ENCODE results near the gene ADARB2.
"Not testable (repeated sequence)": the region's sequence is repeated elsewhere in the genome, so short reads cannot be mapped to it uniquely, and the experiment has no call there.

ADARB2 gene

DNA sequence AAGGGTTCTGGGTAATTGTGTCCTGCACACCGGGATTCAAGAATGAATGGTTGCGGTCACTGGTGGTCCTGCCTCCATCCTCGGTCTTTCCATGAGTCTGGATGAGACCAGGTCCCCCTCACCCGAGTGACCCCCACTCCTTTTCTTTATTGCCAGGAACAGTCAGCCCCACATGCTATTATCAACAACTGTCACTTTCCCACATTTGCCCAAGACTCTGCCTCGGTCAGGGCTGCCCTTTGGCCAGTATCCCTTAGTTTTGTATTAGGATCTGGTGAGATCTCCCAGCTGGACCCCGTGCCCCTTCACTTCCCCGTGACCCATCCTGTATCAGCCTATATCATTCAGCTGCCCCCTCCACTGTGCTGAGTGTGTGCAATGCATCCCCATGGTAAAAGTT is 288.3 kb downstream of the ADARB2 start:
- no peaks in the 10 kb centered on the region for H3K27me3 ChIP-seq (ENCODE audit: low read depth)
- in situ Hi-C loops (cut with MboI; ENCODE audit: low sequenced_read_pairs) = no loop called here
- H3K4me1 ChIP-seq = no peaks in the 10 kb centered on the region
- no peaks in the 10 kb centered on the region for H3K9me3 ChIP-seq
- no peak for DNase-seq (ENCODE audit: low spot score in 2 of 2)
- no peak overlapping the region for H3K4me3 ChIP-seq
- no peaks in the 10 kb centered on the region for H3K36me3 ChIP-seq (replicated peaks)

DNA sequence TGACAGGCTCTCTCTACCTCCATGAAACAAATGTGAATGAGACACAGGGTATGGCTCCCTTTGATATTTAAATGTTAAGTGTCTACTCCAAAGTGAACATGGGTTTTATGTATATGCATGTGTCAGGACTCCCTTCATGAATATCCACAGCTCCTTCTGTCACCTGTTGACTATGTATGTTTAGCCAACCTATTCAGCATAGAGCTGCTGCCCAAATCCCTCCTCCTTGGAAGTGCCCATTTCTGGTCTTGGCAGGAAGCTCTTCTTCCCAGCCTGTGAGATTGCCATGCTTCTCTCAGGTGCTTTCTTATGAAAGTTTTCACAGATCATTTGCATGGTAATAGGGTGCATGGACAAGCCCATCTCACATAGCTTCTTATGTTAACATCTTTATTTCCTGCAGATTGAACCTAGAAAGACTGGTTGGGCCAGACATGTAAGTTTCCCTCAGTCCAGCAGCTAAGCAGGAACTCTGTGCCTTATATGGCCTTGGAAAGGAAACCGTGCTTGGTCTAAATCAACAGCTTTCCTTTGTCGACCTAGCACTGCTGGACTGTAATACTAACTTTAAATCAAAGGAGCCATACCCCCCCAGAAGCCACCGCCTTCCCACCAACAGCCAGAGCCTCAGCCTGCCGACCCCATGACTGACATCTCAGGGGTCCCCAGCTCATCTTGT is 288.9 kb downstream of the ADARB2 start:
- in situ Hi-C loops (cut with MboI; ENCODE audit: low sequenced_read_pairs) = no loop called here
- Histone ChIP-seq H3K27me3 (ENCODE audit: low read depth) (no peaks in the 10 kb centered on the region), H3K4me3 (no peak overlapping the region), H3K36me3 (replicated peaks) (no peaks in the 10 kb centered on the region), H3K9me3 (no peaks in the 10 kb centered on the region), H3K4me1 (no peaks in the 10 kb centered on the region)
- DNase-seq (ENCODE audit: low spot score in 2 of 2) = no peak

DNA sequence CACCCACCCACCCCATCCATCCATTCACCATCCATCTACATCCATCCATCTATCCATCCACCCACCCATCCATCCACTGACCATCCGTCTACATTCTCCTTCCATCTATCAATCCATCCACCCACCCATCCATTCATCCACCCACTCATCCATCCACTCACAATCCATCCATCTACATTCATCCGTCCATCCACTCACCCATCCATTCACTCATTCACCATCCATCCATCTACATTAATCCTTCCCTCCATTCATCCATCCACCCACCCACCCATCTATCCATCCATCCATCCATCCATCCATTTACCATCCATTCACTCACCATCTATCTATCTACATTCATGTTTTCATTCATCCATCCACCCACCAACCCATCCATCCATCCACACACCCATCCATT is 292.5 kb downstream of the ADARB2 start:
- H3K27me3 ChIP-seq (ENCODE audit: low read depth) = no peaks in the 10 kb centered on the region; the same call in 1 of the 2 replicates
- in situ Hi-C loops (cut with MboI; ENCODE audit: low sequenced_read_pairs) = no loop called here
- DNase-seq (ENCODE audit: low spot score in 2 of 2) = no peak

DNA sequence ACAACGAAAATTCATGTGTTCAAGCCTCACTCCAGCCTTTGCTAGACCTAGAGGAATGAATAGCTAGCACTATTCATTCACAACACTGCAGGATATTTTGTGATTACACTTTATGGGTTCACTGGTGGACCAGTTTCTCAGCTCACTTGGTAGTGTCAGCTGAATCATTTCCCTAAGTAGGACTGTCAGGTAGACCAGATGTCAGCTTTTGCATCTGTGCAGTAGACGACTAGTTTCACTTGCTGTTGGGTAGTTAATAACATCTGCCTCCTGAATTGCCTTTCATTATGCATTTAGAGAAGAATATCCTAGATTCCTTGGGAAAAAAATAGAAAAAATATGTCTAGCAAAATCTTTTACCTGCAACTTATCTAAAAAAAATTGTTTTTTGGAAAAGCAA is 296.4 kb downstream of the ADARB2 start:
- in situ Hi-C loops (cut with MboI; ENCODE audit: low sequenced_read_pairs) = no loop called here
- no peaks in the 10 kb centered on the region; the same call in 1 of the 2 replicates for H3K27me3 ChIP-seq (ENCODE audit: low read depth)

More for the DNA sequence above, 292.5 kb downstream of the ADARB2 start:
- Histone ChIP-seq H3K9me3 (no peaks in the 10 kb centered on the region), H3K36me3 (replicated peaks) (no peaks in the 10 kb centered on the region), H3K4me1 (no peaks in the 10 kb centered on the region), H3K4me3 (no peak overlapping the region)

DNA sequence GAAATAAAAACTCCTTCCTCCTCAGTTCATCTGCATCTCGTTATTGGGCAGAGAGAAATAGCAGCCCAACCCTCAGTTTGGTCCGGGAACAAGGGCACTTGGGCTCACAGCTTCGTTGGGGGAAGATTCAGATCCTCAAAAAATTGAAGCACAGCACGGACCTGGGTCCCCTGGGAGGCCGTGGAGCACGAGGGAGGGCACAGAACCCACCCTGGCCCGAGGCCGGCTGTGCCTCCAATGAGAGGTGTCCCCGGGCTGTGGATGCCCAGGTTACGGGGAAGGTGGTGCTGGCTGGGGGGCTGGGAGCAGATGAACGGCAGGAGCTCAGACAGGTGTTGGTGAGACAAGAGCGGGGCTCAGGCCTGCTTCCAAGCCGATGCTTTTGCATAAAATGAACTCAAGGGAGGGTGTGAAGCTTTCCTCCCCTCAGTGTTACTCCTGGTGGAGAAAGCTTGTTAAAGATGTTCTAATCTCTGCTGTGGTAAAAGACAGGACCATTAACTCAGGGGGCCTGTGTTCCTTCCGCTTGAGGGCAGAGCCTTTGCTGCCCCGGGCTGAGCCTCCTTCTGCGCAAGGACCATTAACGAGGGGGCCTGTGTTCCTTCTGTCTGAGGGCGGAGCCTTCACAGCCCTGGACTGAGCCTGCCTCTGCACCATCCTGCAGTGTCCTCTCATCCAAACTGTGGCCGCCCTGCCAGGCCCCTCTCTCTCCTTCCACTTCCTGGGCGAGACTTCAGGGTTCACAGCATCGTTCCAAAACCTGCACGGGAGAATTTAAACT is 302.2 kb downstream of the ADARB2 start:
- in situ Hi-C loops (cut with MboI; ENCODE audit: low sequenced_read_pairs) = no loop called here
- no peaks in the 10 kb centered on the region for H3K9me3 ChIP-seq
- DNase-seq (ENCODE audit: low spot score in 2 of 2) = no peak
- H3K27me3 ChIP-seq (ENCODE audit: low read depth) = no peaks in the 10 kb centered on the region
- no peaks in the 10 kb centered on the region for H3K36me3 ChIP-seq (replicated peaks)
- no peak overlapping the region for H3K4me3 ChIP-seq
- H3K4me1 ChIP-seq = no peaks in the 10 kb centered on the region

More for the DNA sequence above, 296.4 kb downstream of the ADARB2 start:
- H3K9me3 ChIP-seq = no peaks in the 10 kb centered on the region
- no peak overlapping the region for H3K4me3 ChIP-seq
- no peak for DNase-seq (ENCODE audit: low spot score in 2 of 2)
- no peaks in the 10 kb centered on the region for H3K36me3 ChIP-seq (replicated peaks)
- H3K4me1 ChIP-seq = no peaks in the 10 kb centered on the region

DNA sequence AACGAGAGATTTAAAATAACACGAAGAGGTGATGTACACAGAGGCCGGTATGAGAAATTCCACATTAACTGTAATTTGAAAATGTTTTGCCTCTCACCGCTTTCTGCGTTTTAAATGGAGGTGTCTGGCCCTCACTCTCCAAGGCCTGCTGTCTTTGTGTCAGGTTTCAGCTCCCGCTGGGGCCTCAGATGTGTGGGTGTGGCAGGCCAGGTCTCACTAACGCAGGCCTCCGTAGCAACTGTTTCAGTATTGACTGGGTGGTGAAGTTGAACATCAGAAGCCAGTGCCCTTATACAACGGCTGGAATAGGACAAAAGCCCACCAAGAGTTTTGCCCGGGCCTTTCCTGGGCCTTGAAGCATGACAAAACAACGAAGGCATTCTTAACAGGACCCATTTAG is 303.1 kb downstream of the ADARB2 start:
- Histone ChIP-seq H3K36me3 (replicated peaks) (no peaks in the 10 kb centered on the region), H3K4me3 (no peak overlapping the region), H3K4me1 (no peaks in the 10 kb centered on the region), H3K27me3 (ENCODE audit: low read depth) (no peaks in the 10 kb centered on the region), H3K9me3 (no peaks in the 10 kb centered on the region; the same call in 1 of the 2 replicates)
- in situ Hi-C loops (cut with MboI; ENCODE audit: low sequenced_read_pairs) = no loop called here
- DNase-seq (ENCODE audit: low spot score in 2 of 2) = no peak

DNA sequence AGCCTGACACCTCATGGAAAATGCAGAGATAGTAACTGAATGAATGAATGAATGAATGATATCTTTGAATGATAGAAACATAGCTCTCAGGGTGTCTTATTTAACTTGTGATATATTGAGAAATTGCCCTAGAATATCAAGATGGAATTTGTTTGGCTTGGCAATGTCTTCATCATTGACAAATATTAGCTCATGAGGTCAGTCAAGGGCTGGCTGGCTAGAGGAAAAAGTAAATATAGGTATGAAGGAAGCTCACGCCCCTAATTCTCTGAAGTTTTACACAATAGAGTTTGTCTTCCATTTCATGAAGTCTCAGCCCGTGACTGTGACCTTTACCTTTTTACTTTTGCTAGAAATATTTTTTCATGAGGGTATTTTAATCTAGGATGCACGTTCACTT is 305.2 kb downstream of the ADARB2 start:
- H3K4me3 ChIP-seq = no peak overlapping the region
- H3K4me1 ChIP-seq = no peaks in the 10 kb centered on the region
- peaks cover 5% of the 10 kb centered on the region for H3K27me3 ChIP-seq (ENCODE audit: low read depth)
- H3K9me3 ChIP-seq = no peaks in the 10 kb centered on the region; the same call in 1 of the 2 replicates
- DNase-seq (ENCODE audit: low spot score in 2 of 2) = no peak
- no peaks in the 10 kb centered on the region for H3K36me3 ChIP-seq (replicated peaks)
- in situ Hi-C loops (cut with MboI; ENCODE audit: low sequenced_read_pairs) = no loop called here

DNA sequence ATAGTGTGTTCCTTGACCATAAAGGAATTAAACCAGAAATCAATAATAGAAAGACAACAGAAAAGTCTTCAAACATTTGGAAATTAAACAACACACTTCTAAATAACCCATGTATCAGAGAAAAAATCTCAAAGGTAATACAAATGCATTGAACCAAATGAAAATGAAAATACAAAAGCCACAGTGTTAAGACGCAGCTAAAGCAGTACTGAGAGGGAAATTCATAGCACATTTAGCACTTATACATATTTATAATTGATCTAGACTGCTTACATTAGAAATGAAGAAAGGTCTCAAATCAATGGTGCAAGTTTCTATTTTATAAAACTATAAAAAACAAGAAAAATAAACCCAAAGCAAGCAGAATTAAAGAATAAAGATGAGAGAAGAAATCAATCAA is 306.1 kb downstream of the ADARB2 start:
- Histone ChIP-seq H3K36me3 (replicated peaks) (no peaks in the 10 kb centered on the region), H3K4me1 (no peaks in the 10 kb centered on the region), H3K27me3 (ENCODE audit: low read depth) (peaks cover 12% of the 10 kb centered on the region), H3K9me3 (no peaks in the 10 kb centered on the region; the same call in 1 of the 2 replicates), H3K4me3 (no peak overlapping the region)
- in situ Hi-C loops (cut with MboI; ENCODE audit: low sequenced_read_pairs) = no loop called here
- DNase-seq (ENCODE audit: low spot score in 2 of 2) = no peak

DNA sequence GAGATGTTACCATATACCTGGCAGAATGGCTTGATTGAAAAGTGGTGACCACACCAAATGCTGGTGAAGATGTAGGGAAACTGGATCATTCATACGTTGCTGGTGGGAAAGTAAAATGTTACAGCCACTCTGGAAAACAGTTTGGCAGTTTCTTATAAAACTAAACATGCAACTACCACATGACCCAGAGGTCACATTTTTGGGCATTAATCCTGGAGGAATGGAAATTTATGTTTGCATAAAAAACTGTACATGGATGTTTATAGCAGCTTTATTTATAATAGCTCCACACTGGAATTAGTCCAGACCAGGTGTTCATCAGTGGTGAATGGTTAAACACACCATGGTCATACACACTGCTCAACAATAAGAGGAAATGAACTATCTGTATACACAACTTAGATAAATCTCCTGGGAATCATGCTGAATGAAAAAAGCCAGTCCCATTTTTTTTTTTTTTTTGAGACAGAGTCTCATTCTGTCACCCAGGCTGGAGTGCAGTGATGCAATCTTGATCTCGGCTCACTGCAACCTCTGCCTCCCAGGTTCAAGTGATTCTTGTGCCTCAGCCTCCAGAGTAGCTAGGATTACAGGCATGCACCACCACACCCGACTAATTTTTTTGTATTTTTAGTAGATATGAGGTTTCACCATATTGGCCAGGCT is 309.7 kb downstream of the ADARB2 start:
- H3K36me3 ChIP-seq (replicated peaks); H3K4me3 ChIP-seq; DNase-seq (ENCODE audit: low spot score in 2 of 2); H3K9me3 ChIP-seq; H3K4me1 ChIP-seq; in situ Hi-C loops (cut with MboI; ENCODE audit: low sequenced_read_pairs): not testable (repeated sequence)
- peaks cover 20% of the 10 kb centered on the region for H3K27me3 ChIP-seq (ENCODE audit: low read depth)

DNA sequence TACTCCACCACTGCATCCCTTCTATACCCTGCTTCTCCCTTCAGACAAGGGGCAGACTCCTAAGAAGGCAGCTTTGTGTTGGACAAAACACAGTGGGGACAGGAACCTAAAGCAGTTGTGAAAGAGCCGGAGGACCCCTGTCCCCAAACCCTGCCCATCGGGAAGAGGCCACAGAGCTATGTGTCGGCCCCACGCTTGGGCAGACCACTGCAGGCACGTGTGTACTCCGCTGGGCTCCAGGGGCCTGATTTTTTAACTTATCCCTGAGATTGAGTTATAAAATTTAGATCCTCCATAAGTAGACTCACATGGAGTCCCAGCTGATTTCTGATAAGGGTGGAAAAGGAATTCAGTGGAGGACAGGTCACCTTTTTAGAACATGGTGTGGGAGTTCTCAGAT is 310.5 kb downstream of the ADARB2 start:
- Histone ChIP-seq H3K27me3 (ENCODE audit: low read depth) (peaks cover 20% of the 10 kb centered on the region), H3K9me3 (no peaks in the 10 kb centered on the region; the same call in 1 of the 2 replicates), H3K4me3 (no peak overlapping the region), H3K4me1 (no peaks in the 10 kb centered on the region), H3K36me3 (replicated peaks) (no peaks in the 10 kb centered on the region)
- in situ Hi-C loops (cut with MboI; ENCODE audit: low sequenced_read_pairs) = no loop called here
- DNase-seq (ENCODE audit: low spot score in 2 of 2) = no peak

DNA sequence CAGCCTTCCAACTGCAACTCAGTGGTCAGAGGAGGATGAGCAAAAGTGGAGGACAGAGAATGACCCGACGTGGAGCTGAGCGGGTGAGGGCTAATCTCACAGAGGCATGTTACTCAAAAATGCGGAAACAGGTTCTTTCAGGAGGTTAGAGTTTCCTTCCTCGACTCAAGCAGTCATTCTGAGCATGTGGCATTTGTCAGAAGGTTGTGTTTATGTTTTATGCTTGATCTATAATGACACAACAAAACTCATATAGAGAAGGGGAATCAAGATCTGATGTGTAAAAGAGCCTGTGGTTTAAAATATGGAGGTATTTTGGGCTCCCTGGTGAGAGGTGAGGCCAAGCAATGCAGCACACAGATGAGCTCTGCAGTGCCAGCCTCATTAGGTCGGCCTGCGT is 311.4 kb downstream of the ADARB2 start:
- in situ Hi-C loops (cut with MboI; ENCODE audit: low sequenced_read_pairs) = no loop called here
- DNase-seq (ENCODE audit: low spot score in 2 of 2) = no peak
- no peak overlapping the region for H3K4me3 ChIP-seq
- peaks cover 20% of the 10 kb centered on the region for H3K27me3 ChIP-seq (ENCODE audit: low read depth)
- no peaks in the 10 kb centered on the region for H3K36me3 ChIP-seq (replicated peaks)
- no peaks in the 10 kb centered on the region for H3K4me1 ChIP-seq
- no peaks in the 10 kb centered on the region; the same call in 1 of the 2 replicates for H3K9me3 ChIP-seq

DNA sequence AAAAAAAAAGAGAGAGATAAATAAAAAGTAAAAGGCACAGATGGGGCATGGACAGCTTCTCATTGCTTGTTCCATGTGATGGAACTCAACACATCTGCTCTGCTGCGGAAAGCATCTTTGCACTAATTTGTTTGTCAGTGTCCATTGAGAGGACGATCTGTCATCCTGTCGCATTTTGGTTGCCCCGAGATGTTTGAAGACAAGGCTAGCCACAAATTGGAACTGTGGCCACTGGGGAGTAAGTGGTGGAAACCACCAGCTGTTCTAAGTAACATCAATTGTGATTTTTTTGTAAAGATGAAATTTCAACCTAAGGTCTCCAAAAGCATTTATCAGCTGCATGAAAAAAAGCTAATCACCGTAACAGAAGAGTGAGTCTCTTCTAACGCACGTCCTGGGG is 312.7 kb downstream of the ADARB2 start:
- Histone ChIP-seq H3K4me1 (no peaks in the 10 kb centered on the region), H3K9me3 (no peaks in the 10 kb centered on the region), H3K27me3 (ENCODE audit: low read depth) (peaks cover 22% of the 10 kb centered on the region), H3K36me3 (replicated peaks) (no peaks in the 10 kb centered on the region), H3K4me3 (no peak overlapping the region)
- no peak for DNase-seq (ENCODE audit: low spot score in 2 of 2)
- in situ Hi-C loops (cut with MboI; ENCODE audit: low sequenced_read_pairs) = no loop called here

DNA sequence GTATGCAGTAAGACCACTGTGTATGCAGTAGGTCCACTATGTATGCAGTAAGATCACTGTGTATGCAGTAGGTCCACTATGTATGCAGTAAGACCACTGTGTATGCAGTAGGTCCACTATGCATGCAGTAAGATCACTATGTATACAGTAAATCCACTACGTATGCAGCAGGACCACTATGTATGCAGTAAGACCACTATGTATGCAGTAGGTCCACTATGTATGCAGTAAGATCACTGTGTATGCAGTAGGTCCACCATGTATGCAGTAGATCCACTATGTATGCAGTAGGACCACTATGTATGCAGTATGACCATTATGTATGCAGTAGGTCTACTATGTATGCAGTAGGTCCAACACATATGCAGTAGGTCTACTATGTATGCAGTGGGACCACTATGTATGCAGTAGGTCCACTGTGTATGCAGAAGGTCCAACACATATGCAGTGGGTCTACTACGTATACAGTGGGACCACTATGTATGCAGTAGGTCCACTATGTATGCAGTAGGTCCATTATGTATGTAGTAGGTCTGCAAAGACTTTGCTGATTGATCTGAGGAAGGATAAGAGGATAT is 313.6 kb downstream of the ADARB2 start:
- no peaks in the 10 kb centered on the region for H3K9me3 ChIP-seq
- DNase-seq (ENCODE audit: low spot score in 2 of 2) = no peak
- no peaks in the 10 kb centered on the region for H3K4me1 ChIP-seq
- H3K4me3 ChIP-seq = no peak overlapping the region
- H3K27me3 ChIP-seq (ENCODE audit: low read depth) = peaks cover 22% of the 10 kb centered on the region
- H3K36me3 ChIP-seq (replicated peaks) = no peaks in the 10 kb centered on the region
- in situ Hi-C loops (cut with MboI; ENCODE audit: low sequenced_read_pairs) = no loop called here

DNA sequence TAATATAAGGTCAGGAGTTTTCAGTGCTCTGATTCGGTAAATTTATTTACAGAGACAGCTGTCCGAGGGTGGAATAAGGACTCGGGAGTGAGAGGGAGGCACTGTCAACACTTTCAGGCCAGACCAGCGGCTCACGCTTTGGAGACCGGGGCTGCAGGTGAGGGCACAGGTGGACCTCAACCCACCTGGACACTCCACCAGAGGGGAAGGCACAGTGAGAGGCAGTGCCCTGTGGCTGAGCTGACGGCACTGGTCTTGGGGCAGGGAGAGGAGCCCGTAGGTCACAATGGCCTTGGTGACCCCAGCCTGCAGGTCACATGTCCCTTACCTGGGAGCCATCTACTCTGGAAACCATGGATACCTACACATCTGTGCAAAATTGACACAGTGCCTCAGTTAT is 315.1 kb downstream of the ADARB2 start:
- Histone ChIP-seq H3K36me3 (replicated peaks) (no peaks in the 10 kb centered on the region), H3K4me3 (no peak overlapping the region), H3K4me1 (no peaks in the 10 kb centered on the region), H3K27me3 (ENCODE audit: low read depth) (peaks cover 19% of the 10 kb centered on the region), H3K9me3 (no peaks in the 10 kb centered on the region)
- in situ Hi-C loops (cut with MboI; ENCODE audit: low sequenced_read_pairs) = no loop called here
- DNase-seq (ENCODE audit: low spot score in 2 of 2) = no peak

Measured in HAP-1 (cell line).